Activated CD4-positive, alpha-beta T cell treated with anti-CD3 and anti-CD28 coated beads, Interleukin-2, Interleukin-6, amounts not matched to agents 100 ng/mL and 50 ng/mL, durations not matched to agents 16 hours and 8 hours (primary cell): ENCODE data around the gene KNG1.
A peak's percentile ranks its signal among the peaks of the same experiment; 100 is the strongest.

Source experiments
- DNase-seq: peaks from one replicate; pipeline ENCODE4 v3.0.0-alpha.2; 2020

The KNG1 gene

GRCh38 chr3:186713499-186713898, 3.7 kb upstream of the KNG1 start:
- DNase-seq, result no peak

- no peak for DNase-seq
Observed at GRCh38 chr3:186719945-186720739, 3.0 kb downstream of the KNG1 start.

- no peak for DNase-seq
Observed at GRCh38 chr3:186722457-186722856, 5.3 kb downstream of the KNG1 start.

- DNase-seq, result no peak
Observed at GRCh38 chr3:186724911-186725310, 7.8 kb downstream of the KNG1 start.

- DNase-seq, result no peak
Observed at GRCh38 chr3:186732169-186732766, 15.1 kb downstream of the KNG1 start.

- DNase-seq, result no peak
Observed at GRCh38 chr3:186742618-186743380, 25.6 kb downstream of the KNG1 start.

GRCh38 chr3:186743666-186744065, 26.5 kb downstream of the KNG1 start:
- no peak for DNase-seq

- DNase-seq, result peak; percentile 8
Observed at GRCh38 chr3:186746008-186746407, 28.8 kb downstream of the KNG1 start.

GRCh38 chr3:186750316-186750715, 33.2 kb downstream of the KNG1 start:
- no peak for DNase-seq

GRCh38 chr3:186751480-186751879, 34.3 kb downstream of the KNG1 start:
- no peak for DNase-seq

- DNase-seq, result no peak
Observed at GRCh38 chr3:186754006-186754405, 36.8 kb downstream of the KNG1 start.

- no peak for DNase-seq
Observed at GRCh38 chr3:186754871-186755270, 37.7 kb downstream of the KNG1 start.

- no peak for DNase-seq
Observed at GRCh38 chr3:186757214-186757613, 40.1 kb downstream of the KNG1 start.

GRCh38 chr3:186757686-186758220, 40.6 kb downstream of the KNG1 start:
- no peak for DNase-seq

GRCh38 chr3:186759231-186759930, 42.2 kb downstream of the KNG1 start:
- DNase-seq, result no peak

- DNase-seq, result no peak
Observed at GRCh38 chr3:186760141-186760833, 43.1 kb downstream of the KNG1 start.

- DNase-seq, result no peak
Observed at GRCh38 chr3:186760897-186761447, 43.8 kb downstream of the KNG1 start.

- no peak for DNase-seq
Observed at GRCh38 chr3:186772281-186772694, 55.1 kb downstream of the KNG1 start.

GRCh38 chr3:186772701-186773417, 55.7 kb downstream of the KNG1 start:
- DNase-seq, result peak; percentile 84

- DNase-seq, result no peak
Observed at GRCh38 chr3:186775999-186776398, 58.8 kb downstream of the KNG1 start.

GRCh38 chr3:186779204-186779603, 62.0 kb downstream of the KNG1 start:
- no peak for DNase-seq
